SH-SY5Y (cell line): Measurements from ENCODE around the gene ZNRD2.

Experiments used
- GATA2 ChIP-seq: IDR thresholded peaks from 2 replicates; pipeline ENCODE4 v1.6.1; 2011; ENCODE audit warnings: mild to moderate bottlenecking, low read depth, low read length
- GATA3 ChIP-seq: IDR thresholded peaks from 2 replicates; pipeline ENCODE4 v1.6.1; 2011; ENCODE audit warnings: low read depth, mild to moderate bottlenecking, low read length, moderate library complexity

DNA sequence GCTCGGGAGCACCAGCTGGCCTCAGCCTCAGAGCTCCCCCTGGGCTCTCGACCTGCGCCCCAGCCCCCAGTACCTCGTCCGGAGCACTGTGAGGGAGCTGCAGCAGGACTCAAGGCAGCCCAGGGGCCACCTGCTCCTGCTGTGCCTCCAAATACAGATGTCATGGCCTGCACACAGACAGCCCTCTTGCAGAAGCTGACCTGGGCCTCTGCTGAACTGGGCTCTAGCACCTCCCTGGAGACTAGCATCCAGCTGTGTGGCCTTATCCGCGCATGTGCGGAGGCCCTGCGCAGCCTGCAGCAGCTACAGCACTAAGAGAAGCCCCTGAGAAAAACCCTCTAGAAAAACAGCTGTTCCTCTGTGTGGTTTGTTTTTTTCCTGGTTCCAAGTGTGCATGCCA is 1.1 kb downstream of the ZNRD2 start:
- TF ChIP-seq GATA2 (no peak), GATA3 (no peak)
